Right lobe of liver (tissue), 4 donors: Measurements from ENCODE around the gene FCER1A.

ENCODE experiments used
- CTCF ChIP-seq, 4 donors: fragments of 200-600 bp in 3 of 4; fragments of 450-650 bp in 1 of 4; IDR thresholded peaks; one replicate each; pipeline versions ENCODE4 v1.5.1 to v1.8.0; 2016 to 2022; ENCODE audit warnings: antibody characterized with exemption in 4 of 4, mild to moderate bottlenecking in 2 of 4
- POLR2A ChIP-seq: fragments of 450-650 bp; IDR thresholded peaks from one replicate; pipeline ENCODE4 v1.6.1; 2017; ENCODE audit warnings: antibody characterized with exemption, mild to moderate bottlenecking
- donor health status: DM: no; HTN: no; CAD: no.
- donor health status: DM: no; HTN: no; CAD: no.
- donor health status: DM: no; HTN: yes; CAD: no.

DNA sequence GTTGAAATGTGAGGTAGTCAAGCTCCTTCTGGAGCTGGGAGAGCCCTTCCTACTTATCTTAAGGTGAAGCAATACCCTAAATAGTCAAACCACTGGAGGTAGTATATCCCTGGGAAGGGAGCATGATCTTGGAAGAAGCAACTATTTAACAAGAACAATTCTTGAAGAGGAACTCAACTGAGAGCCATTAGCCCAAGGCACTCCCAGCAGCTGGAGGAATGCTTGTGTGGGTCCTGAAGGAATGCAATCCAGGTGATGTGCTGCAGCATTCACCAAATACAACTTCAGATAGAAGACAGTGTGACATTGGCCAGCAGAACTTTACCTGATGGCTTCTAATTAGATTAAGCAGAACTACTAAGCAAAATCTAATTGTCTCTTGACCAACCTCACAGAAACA is 9.5 kb downstream of the FCER1A start:
- TF ChIP-seq CTCF (IDR thresholded peaks at IDR 0.05) (no peak), POLR2A (no peak)
